KOPT-K1 (cell line): ENCODE measurements around the gene GET4.
"Not testable (repeated sequence)": the region's sequence is repeated elsewhere in the genome, so short reads cannot be mapped to it uniquely, and the experiment has no call there.

Source experiments
- H3K27ac ChIP-seq: fragments of 200-600 bp; sonication (generic); 2 replicates; pipeline ENCODE4 v1.5.1; 2016; ENCODE audit warnings: antibody characterized with exemption, mild to moderate bottlenecking, low read depth, low read length; ENCODE audit not compliant: poor library complexity, severe bottlenecking
- H3K36me3 ChIP-seq: fragments of 200-600 bp; sonication (generic); 2 replicates; pipeline ENCODE4 v1.5.1; 2017; ENCODE audit warnings: antibody characterized with exemption, mild to moderate bottlenecking, low read length, moderate library complexity; ENCODE audit not compliant: insufficient read depth
- H3K9me3 ChIP-seq: fragments of 200-600 bp; sonication (generic); 2 replicates; pipeline ENCODE4 v1.5.1; 2017; ENCODE audit warnings: antibody characterized with exemption, low read length, mild to moderate bottlenecking; ENCODE audit not compliant: insufficient read depth, poor library complexity, severe bottlenecking

GET4 gene

DNA sequence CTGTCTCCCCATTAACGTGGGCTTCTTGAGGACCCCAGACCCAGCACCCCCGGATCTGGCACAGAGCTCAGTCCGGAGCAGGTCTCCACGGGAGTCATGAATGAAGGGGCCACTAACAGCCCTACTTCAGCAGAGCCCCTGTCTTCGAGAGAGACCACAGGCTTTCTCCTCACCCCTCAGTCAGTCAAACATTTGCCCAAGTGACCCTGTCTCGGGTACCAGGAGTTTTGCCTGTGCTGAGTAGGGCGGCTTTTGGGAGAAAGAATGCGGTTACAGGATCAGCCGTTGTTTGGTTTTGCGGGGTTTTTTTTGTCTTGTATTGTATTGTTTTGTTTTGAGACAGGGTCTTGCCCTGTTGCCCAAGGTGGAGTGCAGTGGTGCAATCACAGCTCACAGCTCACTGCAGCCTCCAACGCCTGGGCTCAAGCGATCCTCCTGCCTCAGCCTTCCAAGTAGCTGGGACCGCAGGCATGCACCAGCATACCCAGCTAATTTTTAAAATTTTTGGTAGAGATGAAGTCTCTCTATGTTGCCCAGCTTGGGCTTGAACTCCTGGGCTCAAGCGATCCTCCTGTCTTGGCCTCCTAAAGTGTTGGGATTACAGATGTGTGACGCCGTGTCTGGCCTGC is 61.6 kb downstream of the GET4 start:
- H3K27ac ChIP-seq, result no peak overlapping the region

DNA sequence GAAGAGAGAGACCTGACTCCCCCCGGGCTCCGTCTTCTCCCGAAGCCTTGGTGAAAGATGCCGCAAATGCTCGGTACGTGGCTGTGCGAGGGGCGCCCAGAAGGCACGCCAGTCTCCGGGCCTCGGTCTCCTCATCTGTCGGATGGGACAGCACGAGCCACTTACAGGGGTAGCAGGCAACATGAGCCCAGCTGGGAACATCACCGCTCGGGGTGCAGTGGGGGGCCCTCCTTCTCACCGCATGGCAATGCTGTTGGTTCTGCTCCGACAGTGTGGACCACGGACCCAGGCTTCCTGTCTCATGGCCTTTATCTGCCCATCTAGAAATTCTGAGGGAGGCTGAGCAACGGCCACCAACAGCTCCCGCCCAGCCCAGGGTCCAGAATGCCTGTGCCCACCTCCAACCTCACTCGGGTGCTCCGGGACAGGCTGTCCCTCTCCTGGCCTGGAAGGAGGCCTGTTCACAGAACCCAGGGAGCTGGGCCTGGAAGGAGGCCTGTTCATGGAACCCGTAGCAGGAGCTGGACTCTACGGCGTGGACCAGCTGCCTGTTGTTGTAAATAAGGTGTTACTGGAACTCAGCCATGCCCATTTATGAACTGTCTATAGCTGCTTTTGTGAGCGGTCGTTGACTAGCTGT is 62.3 kb downstream of the GET4 start:
- no peak overlapping the region for H3K27ac ChIP-seq
- H3K36me3 ChIP-seq, result no peaks in the 10 kb centered on the region
- peaks cover 13% of the 10 kb centered on the region for H3K9me3 ChIP-seq

More for the DNA sequence above, 61.6 kb downstream of the GET4 start:
- Histone ChIP-seq H3K9me3 (peaks cover 13% of the 10 kb centered on the region), H3K36me3 (no peaks in the 10 kb centered on the region)

DNA sequence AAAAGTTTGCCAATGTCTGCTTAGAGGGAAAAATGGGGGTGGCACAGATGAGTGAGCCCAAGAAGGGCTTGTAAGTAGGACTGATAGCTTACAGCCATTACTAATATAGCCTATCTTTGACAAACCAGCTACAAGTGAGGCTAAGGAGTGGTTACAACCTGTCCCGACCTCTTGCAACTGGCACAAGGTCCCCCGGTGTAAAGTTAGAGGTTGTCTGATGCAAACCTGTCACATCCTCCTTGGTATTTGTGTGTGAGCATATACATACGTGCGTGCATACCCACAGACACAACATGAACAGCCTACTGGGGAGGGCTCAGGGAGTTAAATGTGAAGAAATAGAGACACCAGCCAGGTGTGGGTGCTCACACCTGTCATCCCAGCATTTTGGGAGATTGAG is 63.5 kb downstream of the GET4 start:
- Histone ChIP-seq H3K27ac (no peak overlapping the region), H3K36me3 (no peaks in the 10 kb centered on the region), H3K9me3 (peaks cover 13% of the 10 kb centered on the region)

DNA sequence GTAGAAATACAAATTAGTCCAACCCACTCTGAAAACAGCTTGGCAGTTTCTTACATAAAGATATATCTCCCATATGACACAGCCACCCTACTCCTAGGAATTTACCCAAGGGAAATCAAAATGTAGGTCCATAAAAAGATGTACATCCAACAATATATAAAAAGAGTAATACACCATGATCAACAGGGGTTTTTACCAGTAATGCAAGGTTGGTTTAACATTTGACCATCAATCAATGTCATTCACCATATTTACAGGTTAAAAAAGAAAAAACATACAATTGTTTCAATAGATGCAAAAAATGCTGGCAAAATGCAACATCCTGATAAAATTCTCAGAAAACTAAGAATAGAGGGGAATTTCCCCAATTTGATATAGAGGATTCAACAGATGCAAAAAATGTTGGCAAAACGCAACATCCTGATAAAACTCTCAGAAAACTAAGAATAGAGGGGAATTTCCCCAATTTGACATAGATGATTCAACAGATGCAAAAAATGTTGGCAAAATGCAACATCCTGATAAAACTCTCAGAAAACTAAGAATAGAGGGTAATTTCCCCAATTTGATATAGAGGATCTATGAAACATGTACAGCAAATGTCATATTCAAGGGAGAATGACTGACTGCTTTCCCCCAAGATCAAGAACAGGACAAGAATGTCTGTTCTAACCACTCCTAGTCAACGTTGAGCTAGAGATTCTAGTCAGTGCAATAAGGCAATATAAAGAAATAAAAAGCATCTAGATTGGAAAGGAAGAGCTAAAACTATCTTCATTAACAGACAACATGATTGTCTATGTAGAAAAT is 64.5 kb downstream of the GET4 start:
- H3K27ac ChIP-seq, result no peak overlapping the region
- H3K36me3 ChIP-seq, result no peaks in the 10 kb centered on the region
- peaks cover 13% of the 10 kb centered on the region for H3K9me3 ChIP-seq

DNA sequence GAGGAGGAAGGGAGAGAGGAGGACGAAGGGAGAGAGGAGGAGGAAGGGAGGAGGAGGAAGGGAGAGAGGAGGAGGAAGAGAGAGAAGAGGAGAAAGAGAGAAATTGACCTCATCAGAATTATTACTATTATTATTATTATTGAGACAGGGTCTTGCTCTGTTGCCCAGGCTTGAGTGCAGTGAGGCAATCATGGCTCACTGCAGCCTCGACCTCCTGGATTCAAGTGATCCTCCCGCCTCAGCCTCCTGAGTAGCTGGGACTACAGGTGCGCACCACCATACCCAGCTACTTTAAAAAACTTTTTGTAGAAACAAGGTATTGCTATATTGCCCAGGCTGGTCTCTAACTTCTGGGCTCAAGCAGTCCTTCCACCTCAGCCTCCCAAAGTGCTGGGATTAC is 67.4 kb downstream of the GET4 start:
- not testable (repeated sequence) for H3K36me3 ChIP-seq, H3K27ac ChIP-seq
- peaks cover 13% of the 10 kb centered on the region for H3K9me3 ChIP-seq

DNA sequence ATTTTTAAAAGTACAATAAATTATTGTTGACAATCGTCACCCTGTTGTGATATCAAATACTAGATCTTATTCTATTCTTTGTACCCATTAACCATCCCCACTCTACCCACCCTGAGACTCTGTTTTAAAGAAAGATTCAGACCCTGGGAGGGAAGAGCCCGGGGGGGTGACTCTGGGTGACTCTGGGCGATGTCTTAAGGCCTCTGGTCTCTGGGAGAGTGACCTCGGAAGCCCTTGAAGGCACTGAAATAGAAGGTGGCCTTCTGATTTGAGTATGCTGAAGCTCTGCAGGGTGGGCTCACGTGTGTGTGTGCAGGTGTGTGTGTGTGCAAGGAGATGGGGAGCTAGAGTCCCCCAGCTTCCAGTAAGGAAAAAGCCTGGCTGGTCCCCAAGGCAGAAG is 68.4 kb downstream of the GET4 start:
- Histone ChIP-seq H3K36me3 (no peaks in the 10 kb centered on the region), H3K9me3 (peaks cover 12% of the 10 kb centered on the region), H3K27ac (no peak overlapping the region)

DNA sequence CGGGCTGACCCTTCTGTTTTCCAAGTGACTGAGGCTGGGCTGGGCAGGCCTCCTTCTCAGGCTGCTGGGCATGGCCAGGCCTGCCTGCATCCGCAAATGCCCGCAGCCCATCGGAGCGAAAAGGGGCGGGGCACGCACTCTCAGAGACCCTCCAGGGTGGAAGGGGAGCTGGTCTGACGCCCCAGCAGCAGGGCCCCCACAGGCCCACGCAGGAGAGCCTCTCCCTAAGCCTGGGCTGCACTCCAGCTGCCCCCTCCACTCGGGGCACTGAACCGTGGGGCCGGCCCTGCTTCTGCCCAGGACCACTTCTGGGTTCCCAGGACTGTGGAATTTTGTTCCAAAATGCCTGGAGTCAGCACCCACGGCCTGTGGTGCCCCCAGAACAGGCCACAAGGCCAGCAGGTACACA is 68.8 kb downstream of the GET4 start:
- Histone ChIP-seq H3K27ac (no peak overlapping the region), H3K9me3 (peaks cover 8% of the 10 kb centered on the region), H3K36me3 (no peaks in the 10 kb centered on the region)

DNA sequence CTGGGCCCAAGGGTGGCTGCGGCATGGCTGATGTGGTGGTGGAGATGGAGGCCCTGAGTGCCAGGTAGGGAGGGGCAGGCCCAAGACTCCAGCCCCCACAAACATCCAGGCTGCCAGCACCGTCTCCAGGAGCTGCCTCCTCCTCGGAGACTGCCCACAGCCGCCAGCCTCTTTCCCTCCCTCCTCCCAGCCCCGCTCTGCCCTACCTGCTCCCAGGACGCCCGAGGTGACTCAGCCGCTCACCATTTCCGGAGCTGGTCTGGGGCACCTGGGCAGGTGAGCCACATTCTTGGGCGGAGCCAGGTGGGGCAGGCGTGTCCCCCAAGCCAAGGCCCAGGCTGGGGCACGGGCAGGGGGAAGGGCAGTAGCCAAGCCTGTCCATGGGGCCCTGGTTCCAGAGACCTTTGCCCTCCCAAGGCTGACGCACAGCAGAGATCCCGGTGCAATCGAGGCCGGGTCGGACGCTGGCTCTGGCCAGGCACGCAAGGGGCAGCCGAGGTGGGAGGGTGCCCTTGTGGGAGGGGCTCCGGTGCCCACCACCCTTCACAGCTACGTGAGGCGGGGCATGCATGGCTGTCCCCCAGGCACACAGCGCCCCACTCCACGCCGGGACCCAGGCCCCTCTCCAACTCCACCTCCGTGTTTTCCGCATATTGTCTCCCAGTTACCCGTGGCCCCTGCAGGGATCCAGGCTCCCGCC is 69.4 kb downstream of the GET4 start:
- H3K36me3 ChIP-seq, result no peaks in the 10 kb centered on the region
- peaks cover 2% of the 10 kb centered on the region for H3K9me3 ChIP-seq
- H3K27ac ChIP-seq, result no peak overlapping the region
